ENCODE measurements around the gene RSPO4. TPM values are rescaled to one million over a fixed set of nuclear protein-coding genes. Genes with fewer than 3 reads are reported as not detected.

Gene RSPO4
- total RNA-seq, result 10 to 100 TPM in 1 of 6 donors, 1 to 10 TPM in 4, under 1 TPM in 1; 0.49 to 11.2 (median 4.4) TPM

- H3K4me1 ChIP-seq, result peaks cover 0 to 10% (median 1%) of the 10 kb centered on the region in 4 donors
- ATAC-seq (ENCODE audit: low FRiP score in 2 of 2), result no peak
- H3K36me3 ChIP-seq, result no peaks in the 10 kb centered on the region
- no peaks in the 10 kb centered on the region for H3K9me3 ChIP-seq
- no peak for TF ChIP-seq POLR2AphosphoS5 (IDR thresholded peaks at IDR 0.05)
- no peak for TF ChIP-seq POLR2A (IDR thresholded peaks at IDR 0.05)
- TF ChIP-seq EP300 (IDR thresholded peaks at IDR 0.05), result no peak
- no peak for TF ChIP-seq CTCF (IDR thresholded peaks at IDR 0.05)
- H3K4me3 ChIP-seq, result peak within 1 kb of the TSS in 3 of 4 donors; percentile 27 to 36 (median 27)
- DNase-seq, result peak; percentile 16 to 86
- H3K27ac ChIP-seq, result peak within 1 kb of the TSS in 1 of 4 donors; percentile 56
- 6 to 11% methylated on average over 16 to 77 of the region's 88 CpGs for WGBS, 2 donors
- H3K27me3 ChIP-seq, result peaks cover 0 to 11% (median 5%) of the 10 kb centered on the region in 4 donors
These were observed at the start of gene RSPO4 for GRCh38 chr20:1001911-1002681. RSPO4 (minus strand) TSS chr20:1002311; CDS start chr20:1002164, 147 bp downstream.

- 84 to 88% methylated on average over 5 to 6 of the region's 6 CpGs for WGBS, 2 donors
- no peaks in the 10 kb centered on the region for H3K4me1 ChIP-seq
- H3K9me3 ChIP-seq, result no peaks in the 10 kb centered on the region
- no peak for DNase-seq
- H3K36me3 ChIP-seq, result no peaks in the 10 kb centered on the region
- no peak for TF ChIP-seq POLR2AphosphoS5 (IDR thresholded peaks at IDR 0.05)
- TF ChIP-seq POLR2A (IDR thresholded peaks at IDR 0.05), result no peak
- no peak for TF ChIP-seq EP300 (IDR thresholded peaks at IDR 0.05)
- TF ChIP-seq CTCF (IDR thresholded peaks at IDR 0.05), result no peak
- H3K4me3 ChIP-seq, result no peak overlapping the region
- H3K27me3 ChIP-seq, result no peaks in the 10 kb centered on the region
- H3K27ac ChIP-seq, result no peak overlapping the region
- ATAC-seq (ENCODE audit: low FRiP score in 2 of 2), result no peak
These were observed 48.3 kb upstream of the RSPO4 start for GRCh38 chr20:1050440-1050839.

- DNase-seq (no peak), ATAC-seq (ENCODE audit: low FRiP score in 2 of 2) (no peak)
- WGBS, 2 donors, result 88 to 97% methylated on average over 3 of the region's 3 CpGs
- Histone ChIP-seq H3K27me3 (no peaks in the 10 kb centered on the region), H3K9me3 (no peaks in the 10 kb centered on the region), H3K4me3 (no peak overlapping the region), H3K4me1 (no peaks in the 10 kb centered on the region), H3K27ac (no peak overlapping the region), H3K36me3 (no peaks in the 10 kb centered on the region)
- TF ChIP-seq EP300 (IDR thresholded peaks at IDR 0.05) (no peak), POLR2A (IDR thresholded peaks at IDR 0.05) (no peak), POLR2AphosphoS5 (IDR thresholded peaks at IDR 0.05) (no peak), CTCF (IDR thresholded peaks at IDR 0.05) (no peak)
These were observed 43.8 kb upstream of the RSPO4 start for GRCh38 chr20:1045860-1046418.

GRCh38 chr20:1041845-1042390 is 39.8 kb upstream of the RSPO4 start:
- ATAC-seq (ENCODE audit: low FRiP score in 2 of 2), result no peak
- H3K9me3 ChIP-seq, result no peaks in the 10 kb centered on the region
- no peaks in the 10 kb centered on the region for H3K4me1 ChIP-seq
- H3K27ac ChIP-seq, result no peak overlapping the region
- TF ChIP-seq EP300 (IDR thresholded peaks at IDR 0.05), result no peak
- TF ChIP-seq POLR2AphosphoS5 (IDR thresholded peaks at IDR 0.05), result no peak
- TF ChIP-seq CTCF (IDR thresholded peaks at IDR 0.05), result no peak
- TF ChIP-seq POLR2A (IDR thresholded peaks at IDR 0.05), result no peak
- no peak for DNase-seq
- no peaks in the 10 kb centered on the region for H3K36me3 ChIP-seq
- 73 to 79% methylated on average over 7 of the region's 7 CpGs for WGBS, 2 donors
- no peak overlapping the region for H3K4me3 ChIP-seq
- H3K27me3 ChIP-seq, result no peaks in the 10 kb centered on the region
